Fibroblast of villous mesenchyme (primary cell): Measurements from ENCODE around the gene RTP3. TPM values are rescaled to one million over a fixed set of nuclear protein-coding genes. Genes with fewer than 3 reads are reported as not detected.

Experiments
- DNase-seq: peaks from one replicate; pipeline ENCODE4 v3.0.0-alpha.2; 2010; ENCODE audit warnings: low read depth
- H3K4me3 ChIP-seq: 2 replicates; pipeline ENCODE4 v1.5.1; 2011; ENCODE audit warnings: low read depth, mild to moderate bottlenecking, low read length
- total RNA-seq: library from RNA; depleted of rRNA; stranded (reverse); fragments of >200 nt; gene quantifications from 2 replicates; pipeline ENCODE4 v1.2.3, GENCODE V29; 2012
- TF ChIP-seq, protein P1 (sequence below): IDR thresholded peaks from 2 replicates; pipeline ENCODE4 v1.5.1; 2012; ENCODE audit warnings: low read depth, mild to moderate bottlenecking, low read length; ENCODE audit not compliant: insufficient read depth

RTP3 gene
- total RNA-seq, result 0.43 TPM in 1 of 2 replicates, not detected in the other

- no peak within 1 kb of the TSS for H3K4me3 ChIP-seq
- no peak for DNase-seq
- TF ChIP-seq, protein P1, sequence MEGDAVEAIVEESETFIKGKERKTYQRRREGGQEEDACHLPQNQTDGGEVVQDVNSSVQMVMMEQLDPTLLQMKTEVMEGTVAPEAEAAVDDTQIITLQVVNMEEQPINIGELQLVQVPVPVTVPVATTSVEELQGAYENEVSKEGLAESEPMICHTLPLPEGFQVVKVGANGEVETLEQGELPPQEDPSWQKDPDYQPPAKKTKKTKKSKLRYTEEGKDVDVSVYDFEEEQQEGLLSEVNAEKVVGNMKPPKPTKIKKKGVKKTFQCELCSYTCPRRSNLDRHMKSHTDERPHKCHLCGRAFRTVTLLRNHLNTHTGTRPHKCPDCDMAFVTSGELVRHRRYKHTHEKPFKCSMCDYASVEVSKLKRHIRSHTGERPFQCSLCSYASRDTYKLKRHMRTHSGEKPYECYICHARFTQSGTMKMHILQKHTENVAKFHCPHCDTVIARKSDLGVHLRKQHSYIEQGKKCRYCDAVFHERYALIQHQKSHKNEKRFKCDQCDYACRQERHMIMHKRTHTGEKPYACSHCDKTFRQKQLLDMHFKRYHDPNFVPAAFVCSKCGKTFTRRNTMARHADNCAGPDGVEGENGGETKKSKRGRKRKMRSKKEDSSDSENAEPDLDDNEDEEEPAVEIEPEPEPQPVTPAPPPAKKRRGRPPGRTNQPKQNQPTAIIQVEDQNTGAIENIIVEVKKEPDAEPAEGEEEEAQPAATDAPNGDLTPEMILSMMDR, result no peak
These were observed at the start of gene RTP3 for GRCh38 chr3:46497556-46498265. Gene RTP3 (plus strand): TSS chr3:46497976. CDS start chr3:46498063, 87 bp downstream.

GRCh38 chr3:46448721-46449120 lies 49.1 kb upstream of the RTP3 start:
- TF ChIP-seq, protein P1, result no peak
- no peak overlapping the region for H3K4me3 ChIP-seq
- no peak for DNase-seq

DNA sequence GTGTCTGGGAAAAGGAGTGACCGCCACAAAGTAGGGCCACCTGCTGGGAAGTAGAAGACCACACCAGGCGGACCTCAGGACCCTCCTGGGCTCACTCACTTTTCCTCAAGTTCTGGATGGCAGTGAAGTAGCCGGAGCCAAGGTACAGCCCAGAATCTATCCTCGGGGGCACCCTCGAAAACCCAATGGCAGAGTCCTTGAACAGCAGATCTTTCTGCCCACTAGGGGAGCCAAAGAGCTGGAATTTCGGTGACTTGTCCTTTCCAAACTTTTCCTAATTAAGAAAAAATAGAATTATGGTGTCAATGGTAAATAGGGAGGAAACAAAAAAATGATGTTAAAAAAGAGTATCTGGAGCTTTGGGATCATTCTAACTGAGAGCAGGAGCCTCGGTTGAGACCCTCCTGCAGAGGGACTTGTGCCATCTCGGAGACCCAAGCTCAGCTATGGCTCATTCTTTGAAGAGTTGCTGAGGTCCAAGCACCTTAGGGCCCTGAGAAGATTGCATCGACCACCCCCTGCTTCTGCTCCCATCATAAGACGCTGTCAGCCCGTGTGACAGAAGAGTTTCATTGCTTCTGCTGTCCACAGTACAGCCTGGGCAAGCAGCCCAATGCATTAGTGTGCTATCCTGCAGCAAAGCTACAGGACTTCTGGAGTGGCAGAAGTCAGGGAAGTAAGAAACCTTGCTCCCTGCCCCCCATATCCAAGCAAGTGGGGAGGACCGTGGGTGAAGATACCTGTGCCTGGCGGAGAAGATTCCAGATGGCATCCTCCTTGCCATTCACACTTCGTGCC lies 47.8 kb upstream of the RTP3 start:
- no peak overlapping the region for H3K4me3 ChIP-seq
- TF ChIP-seq, protein P1, result peak; percentile 74
- peak; percentile 12 for DNase-seq

GRCh38 chr3:46453526-46454208 lies 44.1 kb upstream of the RTP3 start:
- no peak for DNase-seq
- H3K4me3 ChIP-seq, result no peak overlapping the region
- TF ChIP-seq, protein P1, result no peak

- TF ChIP-seq, protein P1, result no peak
- no peak overlapping the region for H3K4me3 ChIP-seq
These were observed 43.6 kb upstream of the RTP3 start for GRCh38 chr3:46454209-46454595.

DNA sequence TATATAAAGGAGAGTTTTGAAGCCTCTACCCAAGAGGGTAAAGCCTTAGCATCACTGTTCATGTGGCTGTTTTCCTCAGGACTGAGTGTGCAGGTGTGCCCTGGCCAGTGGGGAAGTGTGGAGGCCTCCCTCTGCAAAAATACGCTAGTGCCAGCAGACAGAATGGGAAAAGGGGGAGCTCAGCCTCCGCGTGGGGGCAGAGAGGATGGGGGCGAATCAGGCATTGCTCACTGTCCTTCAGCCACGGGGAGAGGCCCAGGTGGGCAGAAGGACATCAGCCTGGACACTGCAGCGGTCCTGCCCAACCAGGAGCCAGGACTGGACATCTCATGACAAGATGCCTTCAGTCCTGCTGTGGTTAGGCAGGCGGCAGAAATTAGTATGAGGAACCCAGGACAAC lies 43.2 kb upstream of the RTP3 start:
- TF ChIP-seq, protein P1, result no peak
- no peak overlapping the region for H3K4me3 ChIP-seq
- no peak for DNase-seq

More at GRCh38 chr3:46454209-46454595, 43.6 kb upstream of the RTP3 start:
- DNase-seq, result no peak
